D721Med (cell line): ENCODE measurements around the gene PTPN18.
A peak's percentile ranks its signal among the peaks of the same experiment; 100 is the strongest.

Source experiments
- DNase-seq: peaks from one replicate; pipeline ENCODE4 v3.0.0; 2011; ENCODE audit warnings: low spot score; ENCODE audit not compliant: insufficient read length
- FAIRE-seq: peaks from 2 replicates; lab custom pipeline; 2011; peaks lifted over from hg19 to GRCh38; lab: Jason Lieb, UNC
- TF ChIP-seq, protein P1 (sequence below): IDR thresholded peaks from 2 replicates; pipeline ENCODE4 v1.5.1; 2012; ENCODE audit warnings: mild to moderate bottlenecking, control low read depth; ENCODE audit not compliant: insufficient read depth; ENCODE audit errors: missing control alignments

PTPN18 gene

GRCh38 chr2:130342020-130342532 is 13.8 kb upstream of the PTPN18 start:
- no peak for FAIRE-seq
- peak; percentile 94 for DNase-seq
- TF ChIP-seq, protein P1, sequence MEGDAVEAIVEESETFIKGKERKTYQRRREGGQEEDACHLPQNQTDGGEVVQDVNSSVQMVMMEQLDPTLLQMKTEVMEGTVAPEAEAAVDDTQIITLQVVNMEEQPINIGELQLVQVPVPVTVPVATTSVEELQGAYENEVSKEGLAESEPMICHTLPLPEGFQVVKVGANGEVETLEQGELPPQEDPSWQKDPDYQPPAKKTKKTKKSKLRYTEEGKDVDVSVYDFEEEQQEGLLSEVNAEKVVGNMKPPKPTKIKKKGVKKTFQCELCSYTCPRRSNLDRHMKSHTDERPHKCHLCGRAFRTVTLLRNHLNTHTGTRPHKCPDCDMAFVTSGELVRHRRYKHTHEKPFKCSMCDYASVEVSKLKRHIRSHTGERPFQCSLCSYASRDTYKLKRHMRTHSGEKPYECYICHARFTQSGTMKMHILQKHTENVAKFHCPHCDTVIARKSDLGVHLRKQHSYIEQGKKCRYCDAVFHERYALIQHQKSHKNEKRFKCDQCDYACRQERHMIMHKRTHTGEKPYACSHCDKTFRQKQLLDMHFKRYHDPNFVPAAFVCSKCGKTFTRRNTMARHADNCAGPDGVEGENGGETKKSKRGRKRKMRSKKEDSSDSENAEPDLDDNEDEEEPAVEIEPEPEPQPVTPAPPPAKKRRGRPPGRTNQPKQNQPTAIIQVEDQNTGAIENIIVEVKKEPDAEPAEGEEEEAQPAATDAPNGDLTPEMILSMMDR = no peak

GRCh38 chr2:130342533-130343275 is 13.2 kb upstream of the PTPN18 start, which contains the start of gene IMP4:
TSS of gene IMP4 (plus strand) at chr2:130342897. CDS start at chr2:130342933, 36 bp downstream.
- FAIRE-seq (no peak), DNase-seq (peak; percentile 76)
- TF ChIP-seq, protein P1 = peak; percentile 6

DNA sequence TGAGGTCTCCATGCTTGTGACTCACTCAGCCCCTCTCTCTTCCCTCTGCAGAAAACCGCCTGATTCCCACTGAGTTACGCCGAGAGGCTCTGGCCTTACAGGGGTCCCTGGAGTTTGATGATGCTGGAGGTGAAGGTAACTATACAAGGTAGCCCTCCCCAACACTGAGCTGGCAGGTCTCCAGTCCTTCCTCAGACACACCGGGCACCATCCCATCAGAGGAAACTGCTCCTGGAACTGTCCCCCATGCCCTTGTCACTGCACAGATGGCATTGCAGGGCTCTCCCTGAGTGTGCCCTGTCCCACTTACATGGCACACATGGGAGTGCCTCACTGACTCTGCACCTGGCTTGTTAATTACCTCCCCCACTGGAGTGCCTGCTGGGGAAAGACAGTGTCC is 11.3 kb upstream of the PTPN18 start:
- no peak for FAIRE-seq
- DNase-seq = no peak
- TF ChIP-seq, protein P1 = no peak

DNA sequence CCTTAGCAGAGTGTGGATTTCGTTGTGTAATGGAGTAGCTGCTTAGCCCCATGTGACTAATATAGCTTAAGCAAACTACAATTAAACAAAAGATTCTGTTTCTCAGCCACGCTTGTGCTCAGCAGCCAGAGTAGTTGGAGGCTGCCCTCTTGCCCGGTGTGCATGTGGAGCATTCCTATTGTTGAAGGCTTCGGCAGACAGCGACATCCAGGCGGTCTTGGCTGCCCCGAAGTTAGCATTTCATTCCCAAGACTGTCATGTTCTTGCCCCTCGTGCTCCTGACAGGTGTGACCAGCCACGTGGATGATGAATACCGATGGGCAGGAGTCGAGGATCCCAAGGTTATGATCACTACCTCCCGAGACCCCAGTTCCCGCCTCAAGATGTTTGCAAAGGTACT is 10.8 kb upstream of the PTPN18 start:
- TF ChIP-seq, protein P1 = no peak
- DNase-seq (no peak), FAIRE-seq (no peak)

DNA sequence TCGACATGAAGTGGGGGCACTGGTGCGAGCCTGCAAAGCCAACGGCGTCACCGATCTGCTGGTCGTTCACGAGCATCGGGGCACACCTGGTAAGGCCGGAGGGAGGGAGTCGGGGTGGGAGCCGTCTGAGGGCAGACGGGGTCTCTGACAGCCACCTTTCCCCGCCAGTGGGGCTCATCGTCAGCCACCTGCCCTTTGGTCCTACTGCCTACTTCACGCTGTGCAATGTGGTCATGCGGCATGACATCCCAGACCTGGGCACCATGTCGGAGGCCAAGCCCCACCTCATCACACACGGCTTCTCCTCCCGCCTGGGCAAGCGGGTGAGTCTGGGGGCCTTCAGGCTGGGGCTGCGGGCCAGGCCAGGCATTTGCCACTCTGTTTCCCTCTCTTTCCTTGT is 10.2 kb upstream of the PTPN18 start:
- TF ChIP-seq, protein P1 = no peak
- FAIRE-seq (no peak), DNase-seq (no peak)

- no peak for DNase-seq
- FAIRE-seq = no peak
- TF ChIP-seq, protein P1 = no peak
Measured at GRCh38 chr2:130346041-130346740, 9.7 kb upstream of the PTPN18 start.
